Fibroblast of mammary gland (primary cell): Measurements from ENCODE around the gene FATE1.

Experiments used
- DNase-seq: peaks from one replicate; pipeline ENCODE4 v3.0.0-alpha.2; 2010; ENCODE audit warnings: low read depth
- H3K4me3 ChIP-seq: 2 replicates; pipeline ENCODE4 v1.5.1; 2011; ENCODE audit warnings: low read depth, mild to moderate bottlenecking, low read length, moderate library complexity; ENCODE audit not compliant: control insufficient read depth
- CTCF ChIP-seq: conservative IDR thresholded peaks from 2 replicates; pipeline ENCODE4 v1.5.1; 2011; ENCODE audit warnings: low read depth, low read length, inconsistent platforms; ENCODE audit not compliant: control insufficient read depth, insufficient read depth

Gene FATE1

GRCh38 chrX:151771726-151772125, 55.9 kb downstream of the FATE1 start:
- TF ChIP-seq CTCF: no peak
- no peak overlapping the region for H3K4me3 ChIP-seq
- no peak for DNase-seq
